HCT116 (cell line): Measurements from ENCODE around the gene RNF145.

Experiments
- CTCF ChIP-seq, 3 experiments: fragments of 200-600 bp in 1 of 3; sonication (generic) in 1 of 3; IDR thresholded peaks in 2 of 3; conservative IDR thresholded peaks in 1 of 3; 2 replicates each; pipeline ENCODE4 v1.5.1; 2012 to 2017; ENCODE audit warnings: low read depth in 2 of 3, low read length in 2 of 3, antibody characterized with exemption in 1 of 3, borderline replicate concordance in 1 of 3, control low read depth in 1 of 3, mild to moderate bottlenecking in 1 of 3, mixed read lengths in 1 of 3, mixed run types in 1 of 3, moderate library complexity in 1 of 3; ENCODE audit not compliant: insufficient read depth in 1 of 3
- EGR1 ChIP-seq: IDR thresholded peaks from 2 replicates; pipeline ENCODE4 v1.6.1; 2012; ENCODE audit warnings: low read depth
- EZH2phosphoT487 ChIP-seq: fragments of 200-600 bp; IDR thresholded peaks from 2 replicates; pipeline ENCODE4 v1.6.1; 2018; ENCODE audit warnings: antibody characterized with exemption, borderline replicate concordance
- JUND ChIP-seq: IDR thresholded peaks from 2 replicates; pipeline ENCODE4 v1.6.1; 2012
- POLR2A ChIP-seq: IDR thresholded peaks from 2 replicates; pipeline ENCODE4 v1.7.0; 2011; ENCODE audit warnings: borderline replicate concordance; ENCODE audit not compliant: insufficient read depth, insufficient read length; ENCODE audit errors: extremely low read depth
- POLR2AphosphoS5 ChIP-seq: IDR thresholded peaks from 2 replicates; pipeline ENCODE4 v1.6.1; 2011; ENCODE audit warnings: mild to moderate bottlenecking, low read depth, low read length, moderate library complexity
- SIN3A ChIP-seq: IDR thresholded peaks from 2 replicates; pipeline ENCODE4 v1.6.1; 2012; ENCODE audit warnings: low read depth
- YY1 ChIP-seq: IDR thresholded peaks from 2 replicates; pipeline ENCODE4 v1.6.1; 2011; ENCODE audit warnings: low read length, low read depth, moderate library complexity, mild to moderate bottlenecking; ENCODE audit not compliant: insufficient replicate concordance; ENCODE audit errors: extremely low read depth
- ZFX ChIP-seq: fragments of 450-650 bp; IDR thresholded peaks from 2 replicates; pipeline ENCODE4 v1.6.1; 2017
- ZNF274 ChIP-seq: fragments of 200-500 bp; sonication (Bioruptor generic); IDR thresholded peaks from 2 replicates; pipeline ENCODE4 v1.6.1; 2014; ENCODE audit warnings: mild to moderate bottlenecking, low read depth, low read length, inconsistent platforms

- TF ChIP-seq POLR2A (no peak), JUND (no peak), CTCF (IDR thresholded peaks at IDR 0.05 in 2 of 3, conservative IDR thresholded peaks at IDR 0.05 in 1 of 3; ENCODE audit: borderline replicate concordance in 1 of 3, insufficient read depth in 1 of 3, low read depth in 2 of 3, low read length in 2 of 3) (no peak), YY1 (no peak), ZNF274 (no peak), SIN3A (no peak), ZFX (no peak), EZH2phosphoT487 (no peak), POLR2AphosphoS5 (no peak), EGR1 (no peak)
Measured at GRCh38 chr5:159185773-159186172, 23.6 kb downstream of the RNF145 start.
